Gastrocnemius medialis (tissue), 4 donors: Measurements from ENCODE around the gene ST6GALNAC3.
"Not testable (repeated sequence)": the region's sequence is repeated elsewhere in the genome, so short reads cannot be mapped to it uniquely, and the experiment has no call there.

ENCODE experiments used
- POLR2A ChIP-seq, 2 donors: fragments of 450-650 bp; IDR thresholded peaks; one replicate each; pipeline ENCODE4 v1.6.1; 2017; ENCODE audit warnings: antibody characterized with exemption in 2 of 2, mild to moderate bottlenecking in 2 of 2, moderate library complexity in 2 of 2
- TF ChIP-seq, protein P1 (sequence below), 5 experiments: fragments of 450-650 bp in 3 of 5; fragments of 200-600 bp in 2 of 5; sonication (generic) in 2 of 5; IDR thresholded peaks in 4 of 5; conservative IDR thresholded peaks in 1 of 5; 1 replicate in 4 of 5; 2 replicates in 1 of 5; pipeline ENCODE4 v1.5.1; 2016 to 2019; ENCODE audit warnings: antibody characterized with exemption in 5 of 5, mild to moderate bottlenecking in 3 of 5, moderate library complexity in 3 of 5

- TF ChIP-seq, protein P1, sequence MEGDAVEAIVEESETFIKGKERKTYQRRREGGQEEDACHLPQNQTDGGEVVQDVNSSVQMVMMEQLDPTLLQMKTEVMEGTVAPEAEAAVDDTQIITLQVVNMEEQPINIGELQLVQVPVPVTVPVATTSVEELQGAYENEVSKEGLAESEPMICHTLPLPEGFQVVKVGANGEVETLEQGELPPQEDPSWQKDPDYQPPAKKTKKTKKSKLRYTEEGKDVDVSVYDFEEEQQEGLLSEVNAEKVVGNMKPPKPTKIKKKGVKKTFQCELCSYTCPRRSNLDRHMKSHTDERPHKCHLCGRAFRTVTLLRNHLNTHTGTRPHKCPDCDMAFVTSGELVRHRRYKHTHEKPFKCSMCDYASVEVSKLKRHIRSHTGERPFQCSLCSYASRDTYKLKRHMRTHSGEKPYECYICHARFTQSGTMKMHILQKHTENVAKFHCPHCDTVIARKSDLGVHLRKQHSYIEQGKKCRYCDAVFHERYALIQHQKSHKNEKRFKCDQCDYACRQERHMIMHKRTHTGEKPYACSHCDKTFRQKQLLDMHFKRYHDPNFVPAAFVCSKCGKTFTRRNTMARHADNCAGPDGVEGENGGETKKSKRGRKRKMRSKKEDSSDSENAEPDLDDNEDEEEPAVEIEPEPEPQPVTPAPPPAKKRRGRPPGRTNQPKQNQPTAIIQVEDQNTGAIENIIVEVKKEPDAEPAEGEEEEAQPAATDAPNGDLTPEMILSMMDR (IDR thresholded peaks at IDR 0.05 in 4 of 5, conservative IDR thresholded peaks at IDR 0.05 in 1 of 5) = not testable (repeated sequence)
- TF ChIP-seq POLR2A (IDR thresholded peaks at IDR 0.05) = not testable (repeated sequence)
Measured at GRCh38 chr1:76097064-76097463, 22.5 kb downstream of the ST6GALNAC3 start.
